ENCODE results near the gene GDAP2. TPM values are rescaled to one million over a fixed set of nuclear protein-coding genes. Genes with fewer than 3 reads are reported as not detected.

GDAP2 gene
- 10.7 and 26.4 TPM in 2 replicates for total RNA-seq (2014; rRNA removed; shearing (Covaris generic); ENCODE audit: low replicate concordance)

GRCh38 chr1:117929343-117930172 lies at the start of gene GDAP2, which contains the start of gene WDR3:
Gene GDAP2, minus strand, starts transcription at chr1:117929621. Its CDS starts 9,264 bp downstream, at chr1:117920357.
Gene WDR3, plus strand, starts transcription at chr1:117929739. Its CDS starts 3,581 bp downstream, at chr1:117933320.
- Histone ChIP-seq H3K9ac (ENCODE audit: low read length) (peak within 1 kb of the TSS; percentile 91), H3K4me2 (ENCODE audit: low read depth, low read length, poor library complexity, severe bottlenecking) (peak within 1 kb of the TSS; percentile 94), H2AFZ (ENCODE audit: low read length) (peak within 1 kb of the TSS; percentile 85; the same call in 1 of the 2 replicates), H3K4me3 (ENCODE audit: low read length) (peak within 1 kb of the TSS; percentile 96), H3K9me3 (ENCODE audit: low read length) (no peaks in the 10 kb centered on the region), H3K9me2 (replicated peaks; ENCODE audit: insufficient read depth, low read length) (no peaks in the 10 kb centered on the region), H3K36me3 (ENCODE audit: insufficient read depth, low read length) (peaks cover 13% of the 10 kb centered on the region), H3K79me2 (ENCODE audit: low read length) (peaks cover 85% of the 10 kb centered on the region), H3K4me1 (ENCODE audit: low read length) (peaks cover 35% of the 10 kb centered on the region), H3K27me3 (ENCODE audit: low read length) (no peaks in the 10 kb centered on the region), H3K27ac (ENCODE audit: low read length) (peak within 1 kb of the TSS; percentile 67), H4K20me1 (ENCODE audit: insufficient read depth, low read depth, low read length) (peaks cover 16% of the 10 kb centered on the region; the same call in 1 of the 2 replicates)
- peak; percentile 99 for DNase-seq

GRCh38 chr1:117976381-117976780 lies 47.0 kb upstream of the GDAP2 start:
- no peaks in the 10 kb centered on the region for H3K4me1 ChIP-seq (ENCODE audit: low read length)
- no peaks in the 10 kb centered on the region for H3K27me3 ChIP-seq (ENCODE audit: low read length)
- no peak overlapping the region for H3K27ac ChIP-seq (ENCODE audit: low read length)
- no peaks in the 10 kb centered on the region for H3K36me3 ChIP-seq (ENCODE audit: insufficient read depth, low read length)
- H3K79me2 ChIP-seq (ENCODE audit: low read length): no peaks in the 10 kb centered on the region
- H3K9me2 ChIP-seq (replicated peaks; ENCODE audit: insufficient read depth, low read length): no peaks in the 10 kb centered on the region
- no peak overlapping the region for H2AFZ ChIP-seq (ENCODE audit: low read length)
- H3K9me3 ChIP-seq (ENCODE audit: low read length): no peaks in the 10 kb centered on the region
- H4K20me1 ChIP-seq (ENCODE audit: insufficient read depth, low read depth, low read length): no peaks in the 10 kb centered on the region
- DNase-seq: no peak
- H3K4me2 ChIP-seq (ENCODE audit: low read depth, low read length, poor library complexity, severe bottlenecking): no peak overlapping the region
- no peak overlapping the region for H3K4me3 ChIP-seq (ENCODE audit: low read length)
- no peak overlapping the region for H3K9ac ChIP-seq (ENCODE audit: low read length)

GRCh38 chr1:117971777-117972176 lies 42.4 kb upstream of the GDAP2 start:
- no peak overlapping the region for H3K9ac ChIP-seq (ENCODE audit: low read length)
- H3K27me3 ChIP-seq (ENCODE audit: low read length): no peaks in the 10 kb centered on the region
- no peaks in the 10 kb centered on the region for H4K20me1 ChIP-seq (ENCODE audit: insufficient read depth, low read depth, low read length)
- no peak for DNase-seq
- no peaks in the 10 kb centered on the region for H3K9me2 ChIP-seq (replicated peaks; ENCODE audit: insufficient read depth, low read length)
- no peak overlapping the region for H3K27ac ChIP-seq (ENCODE audit: low read length)
- no peaks in the 10 kb centered on the region for H3K36me3 ChIP-seq (ENCODE audit: insufficient read depth, low read length)
- no peaks in the 10 kb centered on the region for H3K79me2 ChIP-seq (ENCODE audit: low read length)
- H3K4me2 ChIP-seq (ENCODE audit: low read depth, low read length, poor library complexity, severe bottlenecking): no peak overlapping the region
- peaks cover 8% of the 10 kb centered on the region for H3K4me1 ChIP-seq (ENCODE audit: low read length)
- H3K4me3 ChIP-seq (ENCODE audit: low read length): no peak overlapping the region
- no peaks in the 10 kb centered on the region for H3K9me3 ChIP-seq (ENCODE audit: low read length)
- no peak overlapping the region for H2AFZ ChIP-seq (ENCODE audit: low read length)

- Histone ChIP-seq H2AFZ (ENCODE audit: low read length) (no peak overlapping the region), H3K9me2 (replicated peaks; ENCODE audit: insufficient read depth, low read length) (no peaks in the 10 kb centered on the region), H4K20me1 (ENCODE audit: insufficient read depth, low read depth, low read length) (no peaks in the 10 kb centered on the region), H3K9me3 (ENCODE audit: low read length) (no peaks in the 10 kb centered on the region), H3K27ac (ENCODE audit: low read length) (no peak overlapping the region), H3K79me2 (ENCODE audit: low read length) (no peaks in the 10 kb centered on the region), H3K4me3 (ENCODE audit: low read length) (no peak overlapping the region), H3K27me3 (ENCODE audit: low read length) (no peaks in the 10 kb centered on the region), H3K36me3 (ENCODE audit: insufficient read depth, low read length) (peaks cover 6% of the 10 kb centered on the region), H3K9ac (ENCODE audit: low read length) (no peak overlapping the region), H3K4me2 (ENCODE audit: low read depth, low read length, poor library complexity, severe bottlenecking) (no peak overlapping the region), H3K4me1 (ENCODE audit: low read length) (peaks cover 8% of the 10 kb centered on the region)
- DNase-seq: no peak
Measured at GRCh38 chr1:117970252-117970651, 40.8 kb upstream of the GDAP2 start.

GRCh38 chr1:117967881-117968280 lies 38.5 kb upstream of the GDAP2 start:
- DNase-seq: no peak
- peaks cover 11% of the 10 kb centered on the region for H3K36me3 ChIP-seq (ENCODE audit: insufficient read depth, low read length)
- no peaks in the 10 kb centered on the region for H3K9me2 ChIP-seq (replicated peaks; ENCODE audit: insufficient read depth, low read length)
- H3K9me3 ChIP-seq (ENCODE audit: low read length): no peaks in the 10 kb centered on the region
- H3K27ac ChIP-seq (ENCODE audit: low read length): no peak overlapping the region
- H3K9ac ChIP-seq (ENCODE audit: low read length): no peak overlapping the region
- H3K79me2 ChIP-seq (ENCODE audit: low read length): no peaks in the 10 kb centered on the region
- H3K4me3 ChIP-seq (ENCODE audit: low read length): no peak overlapping the region
- H2AFZ ChIP-seq (ENCODE audit: low read length): no peak overlapping the region
- H3K4me1 ChIP-seq (ENCODE audit: low read length): peaks cover 8% of the 10 kb centered on the region
- no peaks in the 10 kb centered on the region for H4K20me1 ChIP-seq (ENCODE audit: insufficient read depth, low read depth, low read length)
- no peak overlapping the region for H3K4me2 ChIP-seq (ENCODE audit: low read depth, low read length, poor library complexity, severe bottlenecking)
- H3K27me3 ChIP-seq (ENCODE audit: low read length): no peaks in the 10 kb centered on the region

- H3K79me2 ChIP-seq (ENCODE audit: low read length): no peaks in the 10 kb centered on the region
- H3K9ac ChIP-seq (ENCODE audit: low read length): no peak overlapping the region
- no peak overlapping the region for H3K27ac ChIP-seq (ENCODE audit: low read length)
- DNase-seq: no peak
- peaks cover 15% of the 10 kb centered on the region for H3K36me3 ChIP-seq (ENCODE audit: insufficient read depth, low read length)
- H2AFZ ChIP-seq (ENCODE audit: low read length): no peak overlapping the region
- H3K4me2 ChIP-seq (ENCODE audit: low read depth, low read length, poor library complexity, severe bottlenecking): no peak overlapping the region
- H3K4me3 ChIP-seq (ENCODE audit: low read length): no peak overlapping the region
- no peaks in the 10 kb centered on the region for H4K20me1 ChIP-seq (ENCODE audit: insufficient read depth, low read depth, low read length)
- H3K9me3 ChIP-seq (ENCODE audit: low read length): no peaks in the 10 kb centered on the region
- no peaks in the 10 kb centered on the region for H3K9me2 ChIP-seq (replicated peaks; ENCODE audit: insufficient read depth, low read length)
- H3K4me1 ChIP-seq (ENCODE audit: low read length): peaks cover 8% of the 10 kb centered on the region
- no peaks in the 10 kb centered on the region for H3K27me3 ChIP-seq (ENCODE audit: low read length)
Measured at GRCh38 chr1:117967477-117967876, 38.1 kb upstream of the GDAP2 start.

GRCh38 chr1:117964290-117965038 lies 35.0 kb upstream of the GDAP2 start:
- H3K9me2 ChIP-seq (replicated peaks; ENCODE audit: insufficient read depth, low read length): no peaks in the 10 kb centered on the region
- H3K4me1 ChIP-seq (ENCODE audit: low read length): peaks cover 8% of the 10 kb centered on the region
- H3K36me3 ChIP-seq (ENCODE audit: insufficient read depth, low read length): peaks cover 35% of the 10 kb centered on the region
- H3K27ac ChIP-seq (ENCODE audit: low read length): no peak overlapping the region
- H3K4me2 ChIP-seq (ENCODE audit: low read depth, low read length, poor library complexity, severe bottlenecking): no peak overlapping the region
- no peaks in the 10 kb centered on the region for H3K27me3 ChIP-seq (ENCODE audit: low read length)
- DNase-seq: no peak
- no peaks in the 10 kb centered on the region for H3K9me3 ChIP-seq (ENCODE audit: low read length)
- H3K79me2 ChIP-seq (ENCODE audit: low read length): no peaks in the 10 kb centered on the region
- no peak overlapping the region for H3K9ac ChIP-seq (ENCODE audit: low read length)
- H4K20me1 ChIP-seq (ENCODE audit: insufficient read depth, low read depth, low read length): no peaks in the 10 kb centered on the region
- H2AFZ ChIP-seq (ENCODE audit: low read length): no peak overlapping the region
- no peak overlapping the region for H3K4me3 ChIP-seq (ENCODE audit: low read length)

GRCh38 chr1:117959364-117959763 lies 29.9 kb upstream of the GDAP2 start:
- no peak overlapping the region for H3K27ac ChIP-seq (ENCODE audit: low read length)
- H3K9ac ChIP-seq (ENCODE audit: low read length): no peak overlapping the region
- H3K36me3 ChIP-seq (ENCODE audit: insufficient read depth, low read length): peaks cover 73% of the 10 kb centered on the region
- no peaks in the 10 kb centered on the region for H3K27me3 ChIP-seq (ENCODE audit: low read length)
- H3K4me3 ChIP-seq (ENCODE audit: low read length): no peak overlapping the region
- H3K4me1 ChIP-seq (ENCODE audit: low read length): no peaks in the 10 kb centered on the region
- H2AFZ ChIP-seq (ENCODE audit: low read length): no peak overlapping the region
- H3K9me2 ChIP-seq (replicated peaks; ENCODE audit: insufficient read depth, low read length): no peaks in the 10 kb centered on the region
- no peaks in the 10 kb centered on the region for H3K9me3 ChIP-seq (ENCODE audit: low read length)
- H3K79me2 ChIP-seq (ENCODE audit: low read length): no peaks in the 10 kb centered on the region
- H4K20me1 ChIP-seq (ENCODE audit: insufficient read depth, low read depth, low read length): no peaks in the 10 kb centered on the region
- DNase-seq: no peak
- H3K4me2 ChIP-seq (ENCODE audit: low read depth, low read length, poor library complexity, severe bottlenecking): no peak overlapping the region
